Stimulated activated CD4-positive, alpha-beta T cell treated with anti-CD3 and anti-CD28 coated beads, Interleukin-4, amount 100 ng/mL, for 1 hour (primary cell): ENCODE results near the gene ADARB1.

Source experiments
- DNase-seq: peaks from one replicate; pipeline ENCODE4 v3.0.0-alpha.2; 2020

The ADARB1 gene

GRCh38 chr21:45055861-45056260, 18.5 kb upstream of the ADARB1 start:
- DNase-seq = no peak

- DNase-seq = no peak
These were observed 18.0 kb upstream of the ADARB1 start for GRCh38 chr21:45056296-45056904.

- no peak for DNase-seq
These were observed 17.3 kb upstream of the ADARB1 start for GRCh38 chr21:45056917-45057560.

GRCh38 chr21:45057886-45058285, 16.5 kb upstream of the ADARB1 start:
- DNase-seq = no peak

- no peak for DNase-seq
These were observed 15.3 kb upstream of the ADARB1 start for GRCh38 chr21:45059121-45059520.

- DNase-seq = no peak
These were observed 14.3 kb upstream of the ADARB1 start for GRCh38 chr21:45060089-45060488.

GRCh38 chr21:45060675-45061311, 13.6 kb upstream of the ADARB1 start:
- DNase-seq = no peak

GRCh38 chr21:45064091-45064490, 10.3 kb upstream of the ADARB1 start:
- no peak for DNase-seq

GRCh38 chr21:45064618-45065399, 9.6 kb upstream of the ADARB1 start:
- DNase-seq = no peak

- no peak for DNase-seq
These were observed 6.7 kb upstream of the ADARB1 start for GRCh38 chr21:45067462-45068285.

GRCh38 chr21:45069085-45069484, 5.3 kb upstream of the ADARB1 start:
- DNase-seq = no peak

- DNase-seq = no peak
These were observed 4.7 kb upstream of the ADARB1 start for GRCh38 chr21:45069711-45070110.

- no peak for DNase-seq
These were observed 3.1 kb upstream of the ADARB1 start for GRCh38 chr21:45071078-45071873.

- DNase-seq = no peak
These were observed 2.3 kb upstream of the ADARB1 start for GRCh38 chr21:45071874-45072737.

GRCh38 chr21:45072738-45073300, 1.6 kb upstream of the ADARB1 start:
- DNase-seq = no peak

- DNase-seq = no peak
These were observed 906 bp upstream of the ADARB1 start for GRCh38 chr21:45073301-45074047.

- DNase-seq = peak; percentile 43
These were observed 627 bp downstream of the ADARB1 start for GRCh38 chr21:45074818-45075595.

GRCh38 chr21:45075596-45076244, 1.3 kb downstream of the ADARB1 start:
- DNase-seq = no peak
